Neural crest cell (in vitro differentiated cells): ENCODE results near the gene BRD3. TPM values are rescaled to one million over a fixed set of nuclear protein-coding genes. Genes with fewer than 3 reads are reported as not detected.

ENCODE experiments used
- DNase-seq: peaks from one replicate; pipeline ENCODE4 v3.0.0; 2021; ENCODE audit warnings: low read depth, mixed read lengths, low spot score
- H3K27ac Mint-ChIP-seq: one replicate; pipeline ENCODE4 v1.8.0; 2021; ENCODE audit warnings: mild to moderate bottlenecking, mixed read lengths; ENCODE audit not compliant: unreplicated experiment
- H3K27me3 Mint-ChIP-seq: 2 replicates; pipeline ENCODE4 v1.8.0; 2021; ENCODE audit warnings: low read depth, mild to moderate bottlenecking, mixed read lengths
- H3K36me3 Mint-ChIP-seq: 2 replicates; pipeline ENCODE4 v1.8.0; 2021; ENCODE audit warnings: low read depth, mild to moderate bottlenecking, mixed read lengths
- H3K4me1 Mint-ChIP-seq: 2 replicates; pipeline ENCODE4 v1.8.0; 2021; ENCODE audit warnings: mixed read lengths
- H3K4me3 Mint-ChIP-seq: one replicate; pipeline ENCODE4 v1.8.0; 2021; ENCODE audit warnings: mild to moderate bottlenecking, mixed read lengths
- H3K9me3 Mint-ChIP-seq: 2 replicates; pipeline ENCODE4 v1.8.0; 2021; ENCODE audit warnings: mixed read lengths
- CTCF ChIP-seq: fragments of 200-600 bp; sonication (generic); conservative IDR thresholded peaks from 2 replicates; pipeline ENCODE4 v1.5.0; 2021; ENCODE audit warnings: antibody characterized with exemption, mild to moderate bottlenecking
- total RNA-seq: library from RNA; stranded (reverse); gene quantifications from 2 replicates; pipeline ENCODE4 v1.2.1, GENCODE V29; 2021

The BRD3 gene
- total RNA-seq, 1 donor from 2014 or later: 73.2 TPM

GRCh38 chr9:134032456-134033222, 35.2 kb downstream of the BRD3 start:
- TF ChIP-seq CTCF: no peak
- no peaks in the 10 kb centered on the region for H3K9me3 Mint-ChIP-seq
- DNase-seq: no peak
- peak overlapping the region; percentile 31 for H3K4me3 Mint-ChIP-seq
- no peak overlapping the region for H3K27ac Mint-ChIP-seq
- H3K27me3 Mint-ChIP-seq: no peaks in the 10 kb centered on the region
- H3K4me1 Mint-ChIP-seq: peaks cover 12% of the 10 kb centered on the region
- peaks cover 24% of the 10 kb centered on the region for H3K36me3 Mint-ChIP-seq

GRCh38 chr9:134031783-134032182, 36.0 kb downstream of the BRD3 start:
- Mint-ChIP-seq H3K36me3 (peaks cover 23% of the 10 kb centered on the region), H3K27me3 (no peaks in the 10 kb centered on the region), H3K4me3 (no peak overlapping the region), H3K4me1 (peaks cover 16% of the 10 kb centered on the region), H3K9me3 (no peaks in the 10 kb centered on the region), H3K27ac (no peak overlapping the region)
- no peak for DNase-seq
- TF ChIP-seq CTCF: no peak

GRCh38 chr9:134030821-134031470, 36.9 kb downstream of the BRD3 start:
- peaks cover 23% of the 10 kb centered on the region for H3K4me1 Mint-ChIP-seq
- no peak overlapping the region for H3K27ac Mint-ChIP-seq
- no peak for DNase-seq
- no peaks in the 10 kb centered on the region for H3K27me3 Mint-ChIP-seq
- H3K4me3 Mint-ChIP-seq: peak overlapping the region; percentile 71
- TF ChIP-seq CTCF: no peak
- no peaks in the 10 kb centered on the region for H3K9me3 Mint-ChIP-seq
- peaks cover 17% of the 10 kb centered on the region for H3K36me3 Mint-ChIP-seq

GRCh38 chr9:134029248-134030226, 38.3 kb downstream of the BRD3 start:
- Mint-ChIP-seq H3K27ac (no peak overlapping the region), H3K27me3 (no peaks in the 10 kb centered on the region), H3K36me3 (peaks cover 13% of the 10 kb centered on the region), H3K4me3 (no peak overlapping the region), H3K9me3 (no peaks in the 10 kb centered on the region), H3K4me1 (peaks cover 27% of the 10 kb centered on the region)
- no peak for DNase-seq
- TF ChIP-seq CTCF: no peak

- no peak for DNase-seq
- no peak for TF ChIP-seq CTCF
- Mint-ChIP-seq H3K27me3 (no peaks in the 10 kb centered on the region), H3K27ac (no peak overlapping the region), H3K36me3 (peaks cover 13% of the 10 kb centered on the region), H3K9me3 (no peaks in the 10 kb centered on the region), H3K4me3 (no peak overlapping the region), H3K4me1 (peaks cover 32% of the 10 kb centered on the region)
These were observed 39.1 kb downstream of the BRD3 start for GRCh38 chr9:134028575-134029247.
